PC-9 (cell line): Measurements from ENCODE around the gene IL10RB.

ENCODE experiments used
- EZH2 ChIP-seq: fragments of 200-600 bp; sonication (generic); IDR thresholded peaks from 2 replicates; pipeline ENCODE4 v1.8.0; 2017; ENCODE audit warnings: antibody characterized with exemption, low read depth
- TF ChIP-seq, protein P1 (sequence below): fragments of 200-600 bp; sonication (generic); conservative IDR thresholded peaks from 2 replicates; pipeline ENCODE4 v1.6.1; 2017; ENCODE audit warnings: mixed run types, antibody characterized with exemption, mild to moderate bottlenecking, moderate library complexity

DNA sequence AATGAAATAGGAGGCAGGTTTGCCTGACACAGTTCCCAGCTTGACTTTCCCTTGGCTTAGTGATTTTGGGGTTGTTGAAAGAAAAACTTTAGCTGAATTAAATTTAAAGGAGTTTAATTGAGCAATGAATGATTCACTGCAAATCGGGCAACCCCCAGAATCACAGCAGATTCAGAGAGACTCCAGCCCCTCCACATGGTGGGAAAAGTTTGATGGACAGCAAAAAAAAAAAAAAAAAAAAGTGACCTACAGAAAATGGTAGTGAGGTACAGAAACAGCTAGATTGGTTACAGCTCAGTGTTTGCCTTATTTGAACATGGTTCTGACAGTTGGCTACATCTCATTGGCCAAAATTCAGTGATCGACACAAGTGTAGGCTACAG, 49.0 kb upstream of the IL10RB start:
- TF ChIP-seq, protein P1, sequence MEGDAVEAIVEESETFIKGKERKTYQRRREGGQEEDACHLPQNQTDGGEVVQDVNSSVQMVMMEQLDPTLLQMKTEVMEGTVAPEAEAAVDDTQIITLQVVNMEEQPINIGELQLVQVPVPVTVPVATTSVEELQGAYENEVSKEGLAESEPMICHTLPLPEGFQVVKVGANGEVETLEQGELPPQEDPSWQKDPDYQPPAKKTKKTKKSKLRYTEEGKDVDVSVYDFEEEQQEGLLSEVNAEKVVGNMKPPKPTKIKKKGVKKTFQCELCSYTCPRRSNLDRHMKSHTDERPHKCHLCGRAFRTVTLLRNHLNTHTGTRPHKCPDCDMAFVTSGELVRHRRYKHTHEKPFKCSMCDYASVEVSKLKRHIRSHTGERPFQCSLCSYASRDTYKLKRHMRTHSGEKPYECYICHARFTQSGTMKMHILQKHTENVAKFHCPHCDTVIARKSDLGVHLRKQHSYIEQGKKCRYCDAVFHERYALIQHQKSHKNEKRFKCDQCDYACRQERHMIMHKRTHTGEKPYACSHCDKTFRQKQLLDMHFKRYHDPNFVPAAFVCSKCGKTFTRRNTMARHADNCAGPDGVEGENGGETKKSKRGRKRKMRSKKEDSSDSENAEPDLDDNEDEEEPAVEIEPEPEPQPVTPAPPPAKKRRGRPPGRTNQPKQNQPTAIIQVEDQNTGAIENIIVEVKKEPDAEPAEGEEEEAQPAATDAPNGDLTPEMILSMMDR: no peak
- TF ChIP-seq EZH2: no peak
